Heart left ventricle (tissue), 13 donors: Measurements from ENCODE around the gene RELCH.

ENCODE experiments used
- CTCF ChIP-seq, 12 donors: fragments of 200-600 bp; sonication (generic) in 4 of 12; IDR thresholded peaks; one replicate each; pipeline versions ENCODE4 v1.5.0 to v1.8.0; 2018 to 2022; ENCODE audit warnings: antibody characterized with exemption in 12 of 12, mild to moderate bottlenecking in 5 of 12
- POLR2A ChIP-seq, 2 donors: fragments of 450-650 bp; IDR thresholded peaks; one replicate each; pipeline ENCODE4 v1.6.1; 2017; ENCODE audit warnings: antibody characterized with exemption in 2 of 2, mild to moderate bottlenecking in 2 of 2, moderate library complexity in 2 of 2
- donor health status: ischemic (EF 13 %, LVEDD 7.1; RV severe dilation, severe dysfunction).
- donor health status: DM: no; HTN: yes; CAD: no.
- donor health status: DM: no; HTN: no; CAD: no.
- donor health status: ischemic (EF 25% LVEDD 6.9; RV normal size, moderate dysfunction).
- donor health status: ischemic (EF 25% LVEDD 5.7; RV mildly dilated, moderate dysfunction).
- donor health status: ischemic (EF 35%, LVEDD 5.7; RV mildly dilated, moderate dysfunction).
- donor health status: nonischemic (EF 11% LVEDD 7.7; RV severe dilation, severe dysfunction).
- donor health status: DM: yes; HTN: yes; CAD: no.
- donor health status: PGD.
- donor health status: ischemic (EF 29% LVEDD 5.4; RV normal size, mild dysfunction).
- donor health status: nonischemic (EF 23%, LVEDD 6.1; RV moderate dilation, normal function).

- TF ChIP-seq CTCF (IDR thresholded peaks at IDR 0.05) = no peak
- no peak for TF ChIP-seq POLR2A (IDR thresholded peaks at IDR 0.05)
These were observed 158.9 kb downstream of the RELCH start for GRCh38 chr18:62345909-62346308.
